ENCODE measurements around the gene SLPI.

SLPI gene

DNA sequence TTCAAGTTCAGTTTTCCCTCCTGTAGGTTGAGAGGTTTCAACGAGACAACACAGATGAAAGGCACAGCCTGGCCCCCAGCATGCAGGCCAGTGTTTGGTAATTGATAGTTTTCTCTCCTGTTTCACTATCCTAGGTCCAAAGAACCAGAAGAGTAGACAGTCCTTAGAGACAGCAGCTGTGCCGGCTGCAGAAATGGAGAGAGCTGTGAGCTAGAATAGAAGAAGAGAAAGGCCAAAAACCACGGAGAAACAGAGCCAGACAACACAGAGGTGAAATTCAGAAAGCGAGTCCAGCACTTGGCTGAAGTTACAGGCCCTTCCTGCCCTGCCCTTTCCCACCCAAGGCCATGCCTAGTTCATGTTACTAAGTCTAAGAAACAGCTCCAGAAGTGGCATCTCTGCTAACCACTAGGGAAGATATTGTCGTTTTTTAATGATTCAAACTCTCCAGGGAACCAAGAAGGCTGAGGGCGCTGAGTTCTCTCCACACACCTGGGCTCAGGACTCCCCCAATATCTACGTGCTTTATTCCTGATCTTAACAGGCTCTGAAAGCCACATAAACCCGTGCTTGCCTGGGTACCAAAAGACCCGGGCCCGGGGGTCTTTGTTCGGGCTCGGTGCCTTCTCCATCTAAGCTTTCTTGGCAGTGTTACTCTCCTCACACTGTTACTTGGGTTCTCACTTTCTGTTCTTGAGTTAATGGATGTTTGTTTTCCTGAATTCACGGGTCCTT lies 35.7 kb upstream of the SLPI start:
- TF ChIP-seq, protein P1, sequence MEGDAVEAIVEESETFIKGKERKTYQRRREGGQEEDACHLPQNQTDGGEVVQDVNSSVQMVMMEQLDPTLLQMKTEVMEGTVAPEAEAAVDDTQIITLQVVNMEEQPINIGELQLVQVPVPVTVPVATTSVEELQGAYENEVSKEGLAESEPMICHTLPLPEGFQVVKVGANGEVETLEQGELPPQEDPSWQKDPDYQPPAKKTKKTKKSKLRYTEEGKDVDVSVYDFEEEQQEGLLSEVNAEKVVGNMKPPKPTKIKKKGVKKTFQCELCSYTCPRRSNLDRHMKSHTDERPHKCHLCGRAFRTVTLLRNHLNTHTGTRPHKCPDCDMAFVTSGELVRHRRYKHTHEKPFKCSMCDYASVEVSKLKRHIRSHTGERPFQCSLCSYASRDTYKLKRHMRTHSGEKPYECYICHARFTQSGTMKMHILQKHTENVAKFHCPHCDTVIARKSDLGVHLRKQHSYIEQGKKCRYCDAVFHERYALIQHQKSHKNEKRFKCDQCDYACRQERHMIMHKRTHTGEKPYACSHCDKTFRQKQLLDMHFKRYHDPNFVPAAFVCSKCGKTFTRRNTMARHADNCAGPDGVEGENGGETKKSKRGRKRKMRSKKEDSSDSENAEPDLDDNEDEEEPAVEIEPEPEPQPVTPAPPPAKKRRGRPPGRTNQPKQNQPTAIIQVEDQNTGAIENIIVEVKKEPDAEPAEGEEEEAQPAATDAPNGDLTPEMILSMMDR (IDR thresholded peaks at IDR 0.05; ENCODE audit: low read depth, low read length) = no peak
- no peak for DNase-seq (ENCODE audit: low read depth in 2 of 2)
- H3K4me3 ChIP-seq (replicated peaks in 1 of 2; ENCODE audit: low read depth in 2 of 2, low read length in 2 of 2) = no peak overlapping the region

DNA sequence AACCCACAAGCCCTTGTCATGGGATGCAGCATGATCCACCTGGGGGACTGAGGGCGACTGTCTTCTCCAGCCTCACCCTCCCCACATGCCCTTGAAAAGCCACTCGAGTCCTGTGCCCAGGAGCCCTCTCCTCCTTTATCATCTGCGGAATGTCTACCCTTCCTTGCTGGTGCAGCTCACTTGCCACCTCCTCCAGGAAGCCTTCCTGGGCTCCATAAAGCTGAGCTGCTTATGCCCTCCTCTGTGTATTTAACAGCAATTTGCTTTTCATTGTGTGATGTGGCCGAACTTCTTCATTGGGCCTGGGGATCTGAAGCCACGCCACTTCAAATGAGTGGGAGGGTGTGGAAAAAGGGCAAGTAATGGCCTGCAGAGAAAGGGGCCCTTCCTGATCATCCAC lies 34.5 kb upstream of the SLPI start:
- TF ChIP-seq, protein P1 (IDR thresholded peaks at IDR 0.05; ENCODE audit: low read depth, low read length) = no peak
- no peak overlapping the region for H3K4me3 ChIP-seq (replicated peaks in 1 of 2; ENCODE audit: low read depth in 2 of 2, low read length in 2 of 2)
- DNase-seq (ENCODE audit: low read depth in 2 of 2) = no peak

DNA sequence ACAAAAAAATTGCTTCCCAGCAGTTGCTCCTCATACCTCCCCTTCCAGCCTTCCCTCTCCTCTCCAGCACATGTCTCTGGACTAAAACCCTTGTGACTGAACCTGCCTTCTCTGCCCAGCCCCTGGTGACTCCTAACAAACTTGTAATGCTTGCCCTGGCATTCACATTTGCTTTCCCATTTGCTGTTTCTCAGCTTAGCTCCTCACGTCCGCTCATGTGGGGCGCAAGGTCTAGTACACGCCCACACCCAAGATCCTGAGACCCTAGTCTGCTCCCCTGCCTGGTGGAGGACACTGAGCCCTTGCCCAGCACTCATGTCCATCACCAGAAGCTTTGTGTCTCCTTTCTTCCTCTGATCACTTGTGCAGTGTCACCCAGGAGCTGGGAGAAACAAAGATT lies 34.0 kb upstream of the SLPI start:
- TF ChIP-seq, protein P1 (IDR thresholded peaks at IDR 0.05; ENCODE audit: low read depth, low read length) = no peak
- DNase-seq (ENCODE audit: low read depth in 2 of 2) = no peak
- H3K4me3 ChIP-seq (replicated peaks in 1 of 2; ENCODE audit: low read depth in 2 of 2, low read length in 2 of 2) = no peak overlapping the region

DNA sequence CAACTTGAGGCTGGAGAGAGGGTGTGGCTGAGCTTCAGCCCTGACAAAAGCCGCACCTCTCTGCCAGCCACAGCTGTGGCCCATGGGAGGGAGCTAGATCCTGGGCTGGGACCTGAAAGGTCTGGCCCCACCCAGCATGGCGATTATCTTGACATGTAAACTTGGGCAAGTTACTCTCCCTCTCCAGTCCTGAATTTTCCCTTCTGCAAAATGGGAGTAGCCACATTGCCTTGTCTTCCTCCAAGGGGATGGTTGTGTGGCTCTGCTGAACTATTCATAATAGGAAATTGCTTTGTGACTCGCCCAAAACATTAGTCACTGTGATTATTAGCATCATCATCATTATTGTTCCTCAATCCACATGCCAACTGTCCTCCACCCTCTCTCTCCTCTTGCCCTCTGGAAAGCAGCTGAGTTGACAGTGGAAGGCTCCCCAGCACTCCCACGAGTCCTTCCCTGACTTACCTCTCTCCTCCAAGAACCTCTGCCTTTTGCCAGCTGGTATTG lies 29.2 kb upstream of the SLPI start:
- DNase-seq (ENCODE audit: low read depth in 2 of 2) = no peak
- TF ChIP-seq, protein P1 (IDR thresholded peaks at IDR 0.05; ENCODE audit: low read depth, low read length) = no peak
- H3K4me3 ChIP-seq (replicated peaks in 1 of 2; ENCODE audit: low read depth in 2 of 2, low read length in 2 of 2) = no peak overlapping the region

DNA sequence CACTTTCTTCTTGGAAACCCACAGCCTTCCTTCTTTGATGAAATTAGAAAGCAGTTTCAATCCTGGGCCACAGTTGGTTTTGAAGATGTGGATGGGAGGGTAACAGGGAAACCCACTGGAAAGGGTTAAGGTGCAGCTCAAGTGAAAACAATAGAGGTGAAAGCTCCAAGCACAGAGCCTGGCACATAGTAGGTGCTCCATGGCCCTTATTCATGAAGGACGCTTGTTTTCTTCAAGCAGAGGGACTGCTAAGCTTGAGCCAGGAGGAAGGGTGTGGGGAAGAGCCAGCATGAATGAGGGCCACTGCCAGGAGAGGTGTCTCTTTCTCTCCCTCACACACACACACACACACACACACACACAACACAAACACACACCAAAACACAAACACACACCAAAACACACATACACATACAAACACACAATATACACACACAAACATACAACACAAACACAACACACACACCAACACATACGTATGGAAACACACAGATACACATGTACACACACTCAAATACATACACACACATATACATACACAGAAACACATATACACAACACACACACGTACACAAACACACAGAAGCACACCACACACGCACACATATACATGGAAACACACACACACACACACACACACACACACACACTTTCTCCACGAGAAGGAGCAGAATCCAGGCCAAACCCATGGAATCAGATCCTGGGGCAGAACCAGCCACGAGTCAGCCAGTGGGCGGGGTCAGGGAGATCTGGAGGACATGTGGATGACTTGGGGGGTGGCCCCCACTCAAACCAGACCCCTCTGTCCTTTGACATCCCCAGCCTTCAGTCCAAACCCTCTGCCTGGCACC lies 28.6 kb upstream of the SLPI start:
- TF ChIP-seq, protein P1 (IDR thresholded peaks at IDR 0.05; ENCODE audit: low read depth, low read length) = no peak
- no peak for DNase-seq (ENCODE audit: low read depth in 2 of 2)
- H3K4me3 ChIP-seq (replicated peaks in 1 of 2; ENCODE audit: low read depth in 2 of 2, low read length in 2 of 2) = no peak overlapping the region

DNA sequence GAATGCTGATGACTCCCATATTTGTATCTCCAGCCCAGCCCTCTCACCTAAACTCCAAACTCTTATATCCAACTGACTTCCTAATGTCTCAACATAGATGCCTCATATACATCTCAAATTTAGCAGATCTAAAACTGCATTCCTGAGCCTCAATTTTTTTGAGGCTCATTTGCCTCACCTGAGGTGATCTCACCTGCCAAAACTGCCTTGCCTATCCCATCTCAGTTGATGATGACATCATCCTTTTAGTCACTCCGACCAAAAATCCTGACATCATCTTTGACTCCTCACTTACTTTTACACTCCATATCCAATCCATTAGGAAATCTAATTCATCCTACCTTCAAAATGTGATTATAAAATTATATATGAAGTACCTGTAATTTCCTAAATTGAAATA lies 25.6 kb upstream of the SLPI start:
- TF ChIP-seq, protein P1 (IDR thresholded peaks at IDR 0.05; ENCODE audit: low read depth, low read length) = no peak
- no peak for DNase-seq (ENCODE audit: low read depth in 2 of 2)
- H3K4me3 ChIP-seq (replicated peaks in 1 of 2; ENCODE audit: low read depth in 2 of 2, low read length in 2 of 2) = no peak overlapping the region
